Activated naive CD4-positive, alpha-beta T cell treated with anti-CD3 and anti-CD28 coated beads, Interleukin-2, amount 10 ng/mL, durations not matched to agents 7 days and 5 days (primary cell): ENCODE data around the gene ASCL2.

Experiments
- CTCF ChIA-PET: fragments of 350-600 bp; sonication (Branson Sonifier 250); formaldehyde crosslinking; loops from one replicate; lab custom pipeline; 2021; ENCODE audit warnings: antibody characterized with exemption; lab: Charles Lee
- DNase-seq: peaks from one replicate; pipeline ENCODE4 v3.0.0-alpha.2; 2020
- H3K27ac Mint-ChIP-seq: one replicate; pipeline ENCODE4 v1.8.0; 2021; ENCODE audit warnings: mild to moderate bottlenecking, moderate library complexity, mixed read lengths
- H3K27me3 Mint-ChIP-seq: one replicate; pipeline ENCODE4 v1.8.0; 2021; ENCODE audit warnings: mild to moderate bottlenecking, mixed read lengths
- H3K36me3 Mint-ChIP-seq: one replicate; pipeline ENCODE4 v1.8.0; 2021; ENCODE audit warnings: mixed read lengths
- H3K4me1 Mint-ChIP-seq: one replicate; pipeline ENCODE4 v1.8.0; 2021; ENCODE audit warnings: mixed read lengths
- H3K4me3 Mint-ChIP-seq: one replicate; pipeline ENCODE4 v1.8.0; 2021; ENCODE audit warnings: mild to moderate bottlenecking, moderate library complexity, mixed read lengths
- H3K9me3 Mint-ChIP-seq: one replicate; pipeline ENCODE4 v1.8.0; 2021; ENCODE audit warnings: mixed read lengths

ASCL2 gene

GRCh38 chr11:2312232-2313042 lies 42.0 kb upstream of the ASCL2 start:
- Mint-ChIP-seq H3K27me3 (peaks cover 9% of the 10 kb centered on the region), H3K36me3 (peaks cover 1% of the 10 kb centered on the region), H3K27ac (peak overlapping the region; percentile 49), H3K4me1 (peaks cover 3% of the 10 kb centered on the region), H3K4me3 (no peak overlapping the region), H3K9me3 (no peaks in the 10 kb centered on the region)
- DNase-seq, result peak; percentile 16
- CTCF ChIA-PET, result interaction anchor here (1.0 kb wide), 1 partner anchor 221 kb away, joined by 3 read pairs; no protein-coding TSS in a partner anchor

DNA sequence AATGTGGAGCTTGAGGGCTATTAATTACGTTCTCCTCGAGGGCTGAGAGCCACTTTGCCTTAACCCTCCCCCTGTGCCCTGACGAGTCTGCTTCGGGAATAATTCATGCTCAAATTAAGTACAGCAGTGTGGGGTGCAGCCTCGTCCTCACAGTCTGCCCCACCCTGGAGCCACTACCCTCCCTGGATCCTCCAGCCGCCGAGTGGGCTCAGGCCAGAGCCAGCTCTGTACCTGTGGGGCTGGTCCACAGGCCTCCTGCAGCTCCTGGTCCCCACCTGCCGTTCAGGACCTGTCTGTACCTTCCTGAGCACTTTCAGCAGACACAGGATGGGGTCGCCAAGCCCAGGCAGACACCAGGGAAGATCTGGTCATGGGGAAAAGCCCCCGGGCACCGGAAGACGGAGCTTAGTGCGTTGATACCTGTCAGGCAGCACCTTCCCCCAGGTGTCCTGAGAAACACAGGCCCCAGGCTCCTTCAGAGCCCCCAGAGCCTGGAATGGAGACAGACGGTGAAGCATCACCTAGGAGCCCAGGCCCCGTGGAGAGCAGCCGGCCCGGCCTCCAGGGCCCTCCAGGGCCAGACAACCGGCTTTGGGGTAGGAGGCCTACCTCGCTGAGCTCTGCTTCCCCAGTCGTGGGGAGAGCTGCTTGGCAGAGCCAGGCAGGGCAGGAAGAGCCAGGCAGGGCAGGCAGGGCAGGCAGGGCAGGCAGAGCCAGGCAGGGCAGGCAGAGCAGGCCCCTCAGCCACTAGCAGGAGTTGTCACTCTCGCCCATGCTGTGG lies 41.2 kb upstream of the ASCL2 start:
- Mint-ChIP-seq H3K27me3 (peaks cover 4% of the 10 kb centered on the region), H3K4me1 (peaks cover 8% of the 10 kb centered on the region), H3K27ac (no peak overlapping the region), H3K9me3 (no peaks in the 10 kb centered on the region), H3K4me3 (no peak overlapping the region), H3K36me3 (peaks cover 1% of the 10 kb centered on the region)
- CTCF ChIA-PET, result interaction anchor here (1.0 kb wide), 1 partner anchor 221 kb away, joined by 3 read pairs; no protein-coding TSS in a partner anchor
- peak; percentile 8 for DNase-seq

DNA sequence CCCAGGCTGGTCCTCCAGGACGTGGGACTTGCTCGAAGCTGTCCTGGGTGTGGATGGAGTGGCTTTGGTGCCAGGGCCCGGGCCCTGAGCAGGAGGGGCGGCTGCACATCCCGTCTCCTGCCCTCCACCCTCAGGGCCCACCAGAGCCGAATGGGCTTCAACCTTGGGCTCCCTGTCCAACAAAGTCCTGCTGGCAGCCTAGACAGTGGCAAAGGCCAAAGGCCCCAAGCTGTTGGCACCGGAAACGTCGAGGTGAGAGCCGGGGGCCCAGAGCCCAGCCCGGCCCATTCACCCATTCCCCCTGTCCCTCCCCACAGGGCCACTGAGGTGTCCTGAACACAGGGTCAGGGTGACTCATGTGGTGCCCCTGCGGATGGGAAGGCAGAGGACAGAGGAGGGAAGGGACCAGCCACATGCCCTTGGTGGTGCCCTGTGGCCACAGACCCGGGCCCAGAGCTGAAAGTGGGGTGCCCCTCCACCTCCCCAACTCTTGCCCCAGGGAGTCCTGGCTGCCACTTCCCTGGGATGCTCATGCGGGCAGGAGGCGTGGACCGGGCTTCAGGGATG lies 40.5 kb upstream of the ASCL2 start:
- Mint-ChIP-seq H3K4me1 (peaks cover 14% of the 10 kb centered on the region), H3K36me3 (peaks cover 1% of the 10 kb centered on the region), H3K4me3 (no peak overlapping the region), H3K9me3 (no peaks in the 10 kb centered on the region), H3K27me3 (peaks cover 4% of the 10 kb centered on the region), H3K27ac (no peak overlapping the region)
- CTCF ChIA-PET, result interaction anchor here (0.9 to 2.6 kb wide), 3 partner anchors 109 to 222 kb away, joined by 3 to 16 read pairs (median 3); no protein-coding TSS in a partner anchor
- peak; percentile 18 for DNase-seq

DNA sequence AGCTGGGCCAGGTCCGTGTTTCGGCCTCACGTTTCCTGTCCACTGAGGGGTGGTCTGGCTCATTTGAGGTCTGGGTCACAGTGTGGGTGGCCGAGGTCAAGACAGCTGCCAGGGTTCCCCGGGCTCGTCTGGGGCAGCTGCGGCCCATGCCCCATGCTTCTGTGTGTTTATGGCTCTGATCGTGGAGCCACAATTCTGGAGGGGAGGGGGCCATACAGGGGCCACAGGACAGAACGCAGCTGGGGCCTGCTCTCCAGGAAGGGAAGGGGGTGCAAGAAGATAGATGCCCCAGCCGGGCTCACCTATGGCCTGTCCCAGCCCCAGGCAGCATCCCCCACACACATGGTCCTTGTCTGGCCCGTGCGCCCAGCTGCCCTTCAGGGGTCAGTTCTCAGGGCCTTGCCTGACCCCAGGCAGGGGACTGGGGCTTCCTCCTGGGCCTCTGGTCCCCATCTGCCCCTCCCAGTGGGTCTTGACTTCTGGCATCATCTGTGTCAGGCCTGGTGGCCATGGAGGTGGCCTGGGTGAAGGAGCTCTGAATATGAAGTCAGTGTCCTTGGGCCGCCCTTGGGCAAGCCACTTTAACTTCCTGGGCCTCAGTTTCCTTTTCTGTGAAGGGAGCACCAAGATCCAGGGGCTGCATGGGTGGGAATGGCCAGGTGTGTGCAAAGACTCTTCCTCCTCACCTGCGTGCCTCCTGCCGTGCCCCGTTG lies 39.8 kb upstream of the ASCL2 start:
- peak; percentile 13 for DNase-seq
- peaks cover 21% of the 10 kb centered on the region for H3K4me1 Mint-ChIP-seq
- peaks cover 1% of the 10 kb centered on the region for H3K36me3 Mint-ChIP-seq
- no peaks in the 10 kb centered on the region for H3K9me3 Mint-ChIP-seq
- H3K27ac Mint-ChIP-seq, result no peak overlapping the region
- peaks cover 4% of the 10 kb centered on the region for H3K27me3 Mint-ChIP-seq
- H3K4me3 Mint-ChIP-seq, result no peak overlapping the region
- CTCF ChIA-PET, result interaction anchor here (0.9 to 2.6 kb wide), 4 partner anchors 9 to 124 kb away, joined by 3 to 16 read pairs (median 3); partner anchors contain the start of genes C11orf21 and TSPAN32

DNA sequence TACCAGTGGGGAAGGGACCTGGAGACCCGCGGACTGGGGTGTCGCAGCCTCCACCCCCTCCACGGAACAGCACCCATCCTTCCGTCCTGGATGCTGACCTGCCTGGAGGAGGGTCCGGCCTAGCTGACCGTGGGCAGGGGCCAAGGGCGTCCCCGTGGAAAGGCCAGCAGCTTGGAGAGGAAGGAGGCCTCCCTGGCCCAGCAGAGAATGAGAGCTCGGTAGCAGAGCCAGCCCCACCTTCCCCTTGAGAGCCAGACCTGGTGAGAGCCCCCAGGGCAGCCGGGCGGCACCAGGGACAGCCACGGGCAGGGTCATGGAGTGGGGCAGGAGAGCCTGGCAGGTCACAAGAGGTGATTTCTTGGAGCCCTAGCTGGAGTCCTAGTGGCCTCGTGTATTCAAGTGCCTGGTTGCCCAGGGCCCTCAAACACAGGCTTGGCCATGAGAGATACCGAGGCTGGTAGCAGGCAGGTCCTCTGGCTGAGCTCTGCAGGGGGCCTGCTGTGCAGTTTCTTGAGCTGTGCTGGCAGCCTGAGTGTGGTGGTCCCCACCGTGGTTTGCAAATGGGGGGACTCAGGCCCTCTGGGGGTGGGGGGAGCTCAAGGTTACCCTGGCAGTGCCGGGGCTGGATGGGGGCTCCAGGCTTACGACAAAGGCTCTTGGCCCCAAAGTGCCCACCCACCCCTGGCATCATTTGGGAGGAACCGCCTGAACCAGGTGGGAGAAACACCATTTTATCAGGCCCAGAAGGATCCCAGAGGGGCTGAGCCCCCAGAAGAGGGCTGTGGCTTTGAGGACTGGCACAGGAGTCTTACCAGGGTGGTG lies 39.1 kb upstream of the ASCL2 start:
- Mint-ChIP-seq H3K27ac (no peak overlapping the region), H3K27me3 (no peaks in the 10 kb centered on the region), H3K4me1 (peaks cover 27% of the 10 kb centered on the region), H3K36me3 (peaks cover 4% of the 10 kb centered on the region), H3K9me3 (no peaks in the 10 kb centered on the region), H3K4me3 (no peak overlapping the region)
- DNase-seq, result peak; percentile 19
- CTCF ChIA-PET, result interaction anchor here (0.9 to 2.6 kb wide), 3 partner anchors 8 to 118 kb away, joined by 3 to 16 read pairs (median 3); partner anchors contain the start of genes C11orf21 and TSPAN32

GRCh38 chr11:2308713-2309112 lies 38.3 kb upstream of the ASCL2 start:
- Mint-ChIP-seq H3K27ac (no peak overlapping the region), H3K4me3 (no peak overlapping the region), H3K36me3 (peaks cover 6% of the 10 kb centered on the region), H3K9me3 (no peaks in the 10 kb centered on the region), H3K27me3 (no peaks in the 10 kb centered on the region), H3K4me1 (peaks cover 34% of the 10 kb centered on the region)
- CTCF ChIA-PET, result interaction anchor here (1.4 to 2.6 kb wide), 2 partner anchors 112 to 119 kb away, joined by 3 to 16 read pairs; no protein-coding TSS in a partner anchor
- DNase-seq, result peak; percentile 17

GRCh38 chr11:2307501-2308331 lies 37.3 kb upstream of the ASCL2 start:
- peaks cover 6% of the 10 kb centered on the region for H3K36me3 Mint-ChIP-seq
- no peaks in the 10 kb centered on the region for H3K27me3 Mint-ChIP-seq
- DNase-seq, result peak; percentile 18
- CTCF ChIA-PET, result interaction anchor here (1.3 to 5.2 kb wide), 2 partner anchors 101 to 224 kb away, joined by 3 to 22 read pairs; no protein-coding TSS in a partner anchor
- H3K9me3 Mint-ChIP-seq, result no peaks in the 10 kb centered on the region
- H3K4me3 Mint-ChIP-seq, result no peak overlapping the region
- peaks cover 43% of the 10 kb centered on the region for H3K4me1 Mint-ChIP-seq
- H3K27ac Mint-ChIP-seq, result no peak overlapping the region

- peak; percentile 19 for DNase-seq
- no peak overlapping the region for H3K27ac Mint-ChIP-seq
These were observed 36.6 kb upstream of the ASCL2 start for GRCh38 chr11:2306877-2307500.

DNA sequence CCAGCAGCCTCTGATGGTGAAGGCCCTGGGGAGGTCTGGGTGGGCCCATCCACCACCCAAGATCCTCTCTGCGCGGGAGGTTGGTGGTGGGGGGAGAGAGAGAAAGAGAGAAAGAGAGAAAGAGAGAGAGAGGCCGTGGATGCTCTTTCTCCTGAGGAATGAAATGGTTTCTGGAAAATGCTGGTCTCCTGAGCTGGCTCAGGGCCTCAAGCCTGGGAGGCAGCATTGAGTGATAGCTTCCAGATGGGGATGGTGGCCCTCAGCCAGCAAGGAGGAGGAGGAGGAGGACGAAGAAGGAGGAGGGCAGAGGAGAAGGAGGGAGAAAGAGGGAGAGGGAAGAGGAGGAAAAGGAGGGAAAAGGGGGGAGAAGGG lies 36.0 kb upstream of the ASCL2 start:
- peaks cover 49% of the 10 kb centered on the region for H3K4me1 Mint-ChIP-seq
- DNase-seq, result no peak
- H3K27ac Mint-ChIP-seq, result peak overlapping the region; percentile 85
- no peaks in the 10 kb centered on the region for H3K9me3 Mint-ChIP-seq
- peaks cover 12% of the 10 kb centered on the region for H3K36me3 Mint-ChIP-seq
- peak overlapping the region; percentile 68 for H3K4me3 Mint-ChIP-seq
- no peaks in the 10 kb centered on the region for H3K27me3 Mint-ChIP-seq
- CTCF ChIA-PET, result interaction anchor here (0.7 to 7.0 kb wide), 12 partner anchors 8 to 226 kb away, joined by 3 to 279 read pairs (median 6); partner anchors contain the start of gene TSSC4

More at GRCh38 chr11:2306877-2307500, 36.6 kb upstream of the ASCL2 start:
- Mint-ChIP-seq H3K27me3 (no peaks in the 10 kb centered on the region), H3K4me3 (peak overlapping the region; percentile 12), H3K9me3 (no peaks in the 10 kb centered on the region), H3K4me1 (peaks cover 46% of the 10 kb centered on the region), H3K36me3 (peaks cover 7% of the 10 kb centered on the region)
- CTCF ChIA-PET, result interaction anchor here (1.3 to 7.0 kb wide), 4 partner anchors 64 to 225 kb away, joined by 3 to 279 read pairs (median 14); no protein-coding TSS in a partner anchor

GRCh38 chr11:2305788-2306451 lies 35.5 kb upstream of the ASCL2 start:
- Mint-ChIP-seq H3K36me3 (peaks cover 13% of the 10 kb centered on the region), H3K27ac (peak overlapping the region; percentile 85), H3K9me3 (no peaks in the 10 kb centered on the region), H3K4me1 (peaks cover 49% of the 10 kb centered on the region), H3K4me3 (peak overlapping the region; percentile 68), H3K27me3 (no peaks in the 10 kb centered on the region)
- CTCF ChIA-PET, result interaction anchor here (0.6 to 7.0 kb wide), 18 partner anchors 8 to 624 kb away, joined by 3 to 279 read pairs (median 5); partner anchors contain the start of gene TSSC4
- DNase-seq, result peak; percentile 57

- CTCF ChIA-PET, result interaction anchor here (0.6 to 7.0 kb wide), 24 partner anchors 9 to 624 kb away, joined by 3 to 279 read pairs (median 5); partner anchors contain the start of gene TSSC4
- Mint-ChIP-seq H3K27ac (peak overlapping the region; percentile 85), H3K36me3 (peaks cover 17% of the 10 kb centered on the region), H3K9me3 (no peaks in the 10 kb centered on the region), H3K4me3 (peak overlapping the region; percentile 68), H3K27me3 (no peaks in the 10 kb centered on the region), H3K4me1 (peaks cover 52% of the 10 kb centered on the region)
- peak; percentile 90 for DNase-seq
These were observed 34.9 kb upstream of the ASCL2 start for GRCh38 chr11:2305140-2305778.
